ENCODE measurements around the gene ACSL1.

Gene ACSL1

DNA sequence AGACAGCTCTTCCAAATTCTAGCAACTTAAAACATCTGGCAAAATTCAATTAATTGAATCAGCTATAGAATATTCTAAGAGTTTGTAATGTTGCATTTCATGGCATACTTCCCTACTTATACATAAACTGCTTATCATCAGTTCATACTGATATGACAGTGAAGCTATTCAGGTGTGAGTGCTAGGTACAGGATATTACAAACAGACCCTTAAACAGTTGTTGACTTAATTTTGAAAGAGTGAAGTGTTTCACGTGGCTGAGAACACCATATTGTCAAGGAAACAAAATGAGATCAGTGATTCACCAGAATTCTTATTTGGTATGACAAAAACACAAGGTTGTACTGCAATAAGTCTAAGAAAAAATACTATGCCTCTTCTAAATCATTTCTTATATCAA, 119.3 kb downstream of the ACSL1 start:
- DNase-seq = no peak

DNA sequence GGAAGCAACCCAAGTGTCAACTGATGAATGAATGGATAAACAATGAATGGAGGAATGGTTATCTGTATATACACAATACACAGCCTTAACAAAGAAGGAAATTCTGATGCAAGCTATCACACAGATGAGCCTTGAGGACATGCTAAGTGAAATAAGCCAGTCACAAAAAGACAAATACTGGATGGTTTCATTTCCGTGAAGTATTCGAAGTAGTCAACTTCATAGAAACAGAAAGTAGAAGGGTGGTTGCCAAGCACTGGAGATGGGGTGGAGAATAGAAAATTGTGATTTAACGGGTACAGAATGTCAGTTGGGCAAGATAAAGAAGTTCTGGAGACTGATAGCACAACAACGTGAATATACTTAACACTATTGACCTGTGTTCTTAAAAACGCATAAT, 120.1 kb downstream of the ACSL1 start:
- DNase-seq = no peak
